ENCODE data around the gene DDOST. TPM values are rescaled to one million over a fixed set of nuclear protein-coding genes. Genes with fewer than 3 reads are reported as not detected.

Gene DDOST
- total RNA-seq, 1 experiment from 2014 or later, result 285 TPM

Other genes with a start within 250 kb of the DDOST start
- gene CAMK2N1, start 175.2 kb downstream of the DDOST start, total RNA-seq (2014; rRNA removed), result 31.2 and 34.0 TPM in 2 replicates
- gene MUL1, start 153.2 kb downstream of the DDOST start, total RNA-seq (2014; rRNA removed), result 54.0 and 54.1 TPM in 2 replicates
- 0.06 TPM in 1 of 2 replicates, not detected in the other for gene FAM43B, start 108.8 kb downstream of the DDOST start, total RNA-seq (2014; rRNA removed)
- gene CDA, start 72.3 kb downstream of the DDOST start, total RNA-seq (2014; rRNA removed), result not detected in 2 replicates
- 39.7 and 45.5 TPM in 2 replicates for gene PINK1, start 27.9 kb downstream of the DDOST start, total RNA-seq (2014; rRNA removed)
- 0.13 and 0.75 TPM in 2 replicates for gene KIF17, start 56.6 kb upstream of the DDOST start, total RNA-seq (2014; rRNA removed)
- gene SH2D5, start 71.3 kb upstream of the DDOST start, total RNA-seq (2014; rRNA removed), result 0.71 and 0.98 TPM in 2 replicates
- 201 and 218 TPM in 2 replicates for gene HP1BP3, start 125.9 kb upstream of the DDOST start, total RNA-seq (2014; rRNA removed)

Data from LHCN-M2 (cell line).